Smooth muscle cell (in vitro differentiated cells): Measurements from ENCODE around the gene TXNL4B. TPM values are rescaled to one million over a fixed set of nuclear protein-coding genes. Genes with fewer than 3 reads are reported as not detected.
A peak's percentile ranks its signal among the peaks of the same experiment; 100 is the strongest.

Experiments
- DNase-seq: peaks from one replicate; lab custom pipeline; 2025; ENCODE audit not compliant: unreplicated experiment; lab: John Stamatoyannopoulos, UW
- H2AFZ ChIP-seq: fragments of 200-600 bp; sonication (generic); 2 replicates; pipeline ENCODE4 v1.6.0; 2016; ENCODE audit warnings: antibody characterized with exemption, low read depth, mild to moderate bottlenecking
- H3F3A ChIP-seq: fragments of 200-600 bp; sonication (generic); 2 replicates; pipeline ENCODE4 v1.6.0; 2017; ENCODE audit warnings: antibody characterized with exemption, low read depth
- H3K27ac ChIP-seq: fragments of 200-600 bp; sonication (generic); 2 replicates; pipeline ENCODE4 v1.5.1; 2016; ENCODE audit warnings: low read depth, mild to moderate bottlenecking
- H3K27me3 ChIP-seq: fragments of 200-600 bp; sonication (generic); 2 replicates; pipeline ENCODE4 v1.6.1; 2016; ENCODE audit warnings: low read depth, mild to moderate bottlenecking
- H3K36me3 ChIP-seq: fragments of 200-600 bp; sonication (generic); 2 replicates; pipeline ENCODE4 v1.5.1; 2016; ENCODE audit warnings: low read depth
- H3K4me1 ChIP-seq: fragments of 200-600 bp; sonication (generic); 2 replicates; pipeline ENCODE4 v1.5.1; 2016; ENCODE audit warnings: low read depth
- H3K4me2 ChIP-seq: fragments of 200-600 bp; sonication (generic); 2 replicates; pipeline ENCODE4 v1.6.0; 2016; ENCODE audit warnings: mild to moderate bottlenecking
- H3K4me3 ChIP-seq: fragments of 200-600 bp; sonication (generic); 2 replicates; pipeline ENCODE4 v1.5.1; 2016; ENCODE audit warnings: mild to moderate bottlenecking
- H3K79me2 ChIP-seq: fragments of 200-600 bp; sonication (generic); 2 replicates; pipeline ENCODE4 v1.6.0; 2016; ENCODE audit warnings: low read depth, mild to moderate bottlenecking
- H3K9ac ChIP-seq: fragments of 200-600 bp; sonication (generic); 2 replicates; pipeline ENCODE4 v1.6.0; 2016; ENCODE audit warnings: low read depth
- H3K9me3 ChIP-seq: fragments of 200-600 bp; sonication (generic); replicated peaks from 2 replicates; pipeline ENCODE4 v1.5.1; 2016; ENCODE audit warnings: low read depth
- H4K20me1 ChIP-seq: fragments of 200-600 bp; sonication (generic); 2 replicates; pipeline ENCODE4 v1.6.0; 2016; ENCODE audit warnings: low read depth
- WGBS: methylation state at CpG from one replicate; pipeline ENCODE4 v1.1.7; 2016; ENCODE audit warnings: low lambda C conversion rate; 5-methylcytosine and 5-hydroxymethylcytosine counted together
- polyA plus RNA-seq: library from polyadenylated mRNA; unstranded; fragments of >200 nt; fragmentation: Nextera tagmentation; extraction: Ambion mirVana; gene quantifications from 2 replicates; pipeline ENCODE4 v1.2.1, GENCODE V29; 2016
- total RNA-seq: library from RNA; depleted of rRNA; stranded (reverse); fragments of >200 nt; gene quantifications from 2 replicates; pipeline ENCODE4 v1.2.3, GENCODE V29; 2014
- TF ChIP-seq, protein P1 (sequence below): fragments of 200-600 bp; sonication (generic); IDR thresholded peaks from 2 replicates; pipeline ENCODE4 v1.5.1; 2017; ENCODE audit warnings: borderline replicate concordance, mild to moderate bottlenecking, antibody characterized with exemption; ENCODE audit not compliant: insufficient read depth, poor library complexity, severe bottlenecking

TXNL4B gene
- total and polyA plus RNA-seq, 2 experiments from 2014 or later, result 8.4 to 10.5 TPM

- H3K36me3 ChIP-seq, result no peaks in the 10 kb centered on the region
- no peak for DNase-seq
- no peaks in the 10 kb centered on the region for H3K9me3 ChIP-seq
- H3K9ac ChIP-seq, result no peak overlapping the region
- H2AFZ ChIP-seq, result no peak overlapping the region
- WGBS, result 91% methylated on average over 8 of the region's 8 CpGs
- H3K4me3 ChIP-seq, result no peak overlapping the region
- no peaks in the 10 kb centered on the region for H3K79me2 ChIP-seq
- no peaks in the 10 kb centered on the region for H3K27me3 ChIP-seq
- no peaks in the 10 kb centered on the region for H4K20me1 ChIP-seq
- no peak overlapping the region for H3K4me2 ChIP-seq
- H3K27ac ChIP-seq, result no peak overlapping the region
- TF ChIP-seq, protein P1, sequence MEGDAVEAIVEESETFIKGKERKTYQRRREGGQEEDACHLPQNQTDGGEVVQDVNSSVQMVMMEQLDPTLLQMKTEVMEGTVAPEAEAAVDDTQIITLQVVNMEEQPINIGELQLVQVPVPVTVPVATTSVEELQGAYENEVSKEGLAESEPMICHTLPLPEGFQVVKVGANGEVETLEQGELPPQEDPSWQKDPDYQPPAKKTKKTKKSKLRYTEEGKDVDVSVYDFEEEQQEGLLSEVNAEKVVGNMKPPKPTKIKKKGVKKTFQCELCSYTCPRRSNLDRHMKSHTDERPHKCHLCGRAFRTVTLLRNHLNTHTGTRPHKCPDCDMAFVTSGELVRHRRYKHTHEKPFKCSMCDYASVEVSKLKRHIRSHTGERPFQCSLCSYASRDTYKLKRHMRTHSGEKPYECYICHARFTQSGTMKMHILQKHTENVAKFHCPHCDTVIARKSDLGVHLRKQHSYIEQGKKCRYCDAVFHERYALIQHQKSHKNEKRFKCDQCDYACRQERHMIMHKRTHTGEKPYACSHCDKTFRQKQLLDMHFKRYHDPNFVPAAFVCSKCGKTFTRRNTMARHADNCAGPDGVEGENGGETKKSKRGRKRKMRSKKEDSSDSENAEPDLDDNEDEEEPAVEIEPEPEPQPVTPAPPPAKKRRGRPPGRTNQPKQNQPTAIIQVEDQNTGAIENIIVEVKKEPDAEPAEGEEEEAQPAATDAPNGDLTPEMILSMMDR, result no peak
- H3F3A ChIP-seq, result no peaks in the 10 kb centered on the region
- peaks cover 9% of the 10 kb centered on the region for H3K4me1 ChIP-seq
Measured at GRCh38 chr16:72073560-72074230, 19.7 kb downstream of the TXNL4B start.

- peak overlapping the region; percentile 86 for H2AFZ ChIP-seq
Measured at GRCh38 chr16:72072514-72073342, 20.7 kb downstream of the TXNL4B start.

DNA sequence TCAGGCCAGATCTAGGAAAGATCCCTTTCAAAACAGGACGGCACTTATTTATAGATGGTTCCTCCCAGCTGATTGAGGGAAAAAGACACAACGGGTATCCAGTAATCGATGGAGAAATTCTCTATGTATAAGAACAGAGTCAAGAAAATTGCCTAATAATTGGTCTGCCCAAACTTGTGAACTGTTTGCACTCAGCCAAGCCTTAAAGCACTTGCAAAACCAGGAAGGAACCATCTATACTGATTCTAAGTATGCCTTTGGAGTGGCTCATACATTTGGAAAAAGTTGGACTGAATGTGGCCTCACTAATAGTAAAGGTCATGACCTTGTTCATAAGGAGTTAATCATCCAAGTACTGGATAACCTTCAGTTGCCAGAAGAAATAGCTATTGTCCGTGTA, 24.5 kb downstream of the TXNL4B start:
- Histone ChIP-seq H3K9ac (no peak overlapping the region), H3K27me3 (no peaks in the 10 kb centered on the region), H3K4me1 (peaks cover 9% of the 10 kb centered on the region), H2AFZ (no peak overlapping the region), H3F3A (no peaks in the 10 kb centered on the region), H3K36me3 (no peaks in the 10 kb centered on the region), H3K9me3 (no peaks in the 10 kb centered on the region), H3K4me2 (no peak overlapping the region), H3K79me2 (no peaks in the 10 kb centered on the region), H3K27ac (no peak overlapping the region), H4K20me1 (no peaks in the 10 kb centered on the region), H3K4me3 (no peak overlapping the region)
- DNase-seq, result no peak
- TF ChIP-seq, protein P1, result no peak
- 97% methylated on average over 4 of the region's 4 CpGs for WGBS

More at GRCh38 chr16:72072514-72073342, 20.7 kb downstream of the TXNL4B start:
- no peaks in the 10 kb centered on the region for H4K20me1 ChIP-seq
- no peaks in the 10 kb centered on the region for H3K9me3 ChIP-seq
- H3K4me1 ChIP-seq, result peaks cover 9% of the 10 kb centered on the region
- no peaks in the 10 kb centered on the region for H3K36me3 ChIP-seq
- H3K4me2 ChIP-seq, result peak overlapping the region; percentile 61
- no peak for DNase-seq
- H3F3A ChIP-seq, result no peaks in the 10 kb centered on the region
- TF ChIP-seq, protein P1, result no peak
- 40% methylated on average over 12 of the region's 12 CpGs for WGBS
- no peak overlapping the region for H3K9ac ChIP-seq
- no peaks in the 10 kb centered on the region for H3K27me3 ChIP-seq
- peak overlapping the region; percentile 4 for H3K27ac ChIP-seq
- no peaks in the 10 kb centered on the region for H3K79me2 ChIP-seq
- peak overlapping the region; percentile 31 for H3K4me3 ChIP-seq
